Activated CD8-positive, alpha-beta T cell treated with anti-CD3 and anti-CD28 coated beads for 36 hours (primary cell): ENCODE data around the gene SDCCAG8. TPM values are rescaled to one million over a fixed set of nuclear protein-coding genes. Genes with fewer than 3 reads are reported as not detected.

Experiments
- ATAC-seq: fragments of 200-7000 bp; cut with Tn5 transposase; one replicate; pipeline ENCODE4 v1.10.0; 2021; ENCODE audit warnings: mild to moderate bottlenecking, moderate library complexity
- CTCF ChIA-PET: fragments of 350-600 bp; sonication (Branson Sonifier 250); formaldehyde crosslinking; loops from one replicate; lab custom pipeline; 2021; ENCODE audit warnings: antibody characterized with exemption; lab: Charles Lee
- POLR2A ChIA-PET: fragments of 350-600 bp; sonication (Branson Sonifier 250); formaldehyde crosslinking; loops from one replicate; lab custom pipeline; 2021; ENCODE audit warnings: antibody characterized with exemption; lab: Charles Lee
- DNase-seq: peaks from one replicate; pipeline ENCODE4 v3.0.0-alpha.2; 2020
- H3K27ac Mint-ChIP-seq: one replicate; pipeline ENCODE4 v1.8.0; 2021; ENCODE audit warnings: mild to moderate bottlenecking, mixed read lengths
- H3K27me3 Mint-ChIP-seq: one replicate; pipeline ENCODE4 v1.8.0; 2021; ENCODE audit warnings: mixed read lengths
- H3K36me3 Mint-ChIP-seq: one replicate; pipeline ENCODE4 v1.8.0; 2021; ENCODE audit warnings: low read depth, mixed read lengths
- H3K4me1 Mint-ChIP-seq: one replicate; pipeline ENCODE4 v1.8.0; 2021; ENCODE audit warnings: low read depth, mixed read lengths
- H3K4me3 Mint-ChIP-seq: one replicate; pipeline ENCODE4 v1.8.0; 2021; ENCODE audit warnings: mild to moderate bottlenecking, moderate library complexity, mixed read lengths
- H3K9me3 Mint-ChIP-seq: one replicate; pipeline ENCODE4 v1.8.0; 2021; ENCODE audit warnings: mixed read lengths
- CTCF ChIP-seq: fragments of 200-600 bp; IDR thresholded peaks from one replicate; pipeline ENCODE4 v1.8.0; 2022; ENCODE audit warnings: antibody characterized with exemption, mild to moderate bottlenecking
- intact Hi-C: fragments of 100-400 bp; cut with micrococcal nuclease; formaldehyde crosslinking; loops from one replicate; pipeline ENCODE4 v1.10.0; 2022
- total RNA-seq, 2 experiments: library from RNA; stranded (reverse); gene quantifications; one replicate each; pipeline ENCODE4 v1.2.3, GENCODE V29; 2021

Gene SDCCAG8
- total RNA-seq, 2 experiments from 2014 or later = 22.4 to 22.6 TPM

- Mint-ChIP-seq H3K4me1 (no peaks in the 10 kb centered on the region), H3K27me3 (no peaks in the 10 kb centered on the region), H3K36me3 (no peaks in the 10 kb centered on the region), H3K27ac (no peak overlapping the region), H3K4me3 (no peak overlapping the region), H3K9me3 (no peaks in the 10 kb centered on the region)
- no peak for TF ChIP-seq CTCF
- ATAC-seq (no peak), DNase-seq (no peak)
- CTCF ChIA-PET = no interaction called here
- intact Hi-C loops = no loop called here
- POLR2A ChIA-PET = no interaction called here
Observed at GRCh38 chr1:243454328-243454997, 198.6 kb downstream of the SDCCAG8 start.

- Mint-ChIP-seq H3K36me3 (no peaks in the 10 kb centered on the region), H3K27me3 (no peaks in the 10 kb centered on the region), H3K9me3 (no peaks in the 10 kb centered on the region), H3K4me3 (no peak overlapping the region), H3K4me1 (no peaks in the 10 kb centered on the region), H3K27ac (no peak overlapping the region)
- intact Hi-C loops = no loop called here
- CTCF ChIA-PET = no interaction called here
- DNase-seq (no peak), ATAC-seq (no peak)
- POLR2A ChIA-PET = no interaction called here
- TF ChIP-seq CTCF = no peak
Observed at GRCh38 chr1:243455760-243456651, 200.2 kb downstream of the SDCCAG8 start.

- ATAC-seq (no peak), DNase-seq (no peak)
- ChIA-PET CTCF (interaction anchor here (1.3 kb wide), 1 partner anchor 15 kb away, joined by 4 read pairs; no protein-coding TSS in a partner anchor), POLR2A (no interaction called here)
- intact Hi-C loops = no loop called here
- H3K27ac Mint-ChIP-seq = no peak overlapping the region
- H3K27me3 Mint-ChIP-seq = no peaks in the 10 kb centered on the region
- no peak for TF ChIP-seq CTCF
- no peak overlapping the region for H3K4me3 Mint-ChIP-seq
- no peaks in the 10 kb centered on the region for H3K4me1 Mint-ChIP-seq
- H3K9me3 Mint-ChIP-seq = no peaks in the 10 kb centered on the region
- peaks cover 1% of the 10 kb centered on the region for H3K36me3 Mint-ChIP-seq
Observed at GRCh38 chr1:243457363-243457982, 201.6 kb downstream of the SDCCAG8 start.

GRCh38 chr1:243459059-243459458 lies 203.2 kb downstream of the SDCCAG8 start:
- intact Hi-C loops = no loop called here
- POLR2A ChIA-PET = no interaction called here
- DNase-seq = no peak

More at GRCh38 chr1:243459059-243459458, 203.2 kb downstream of the SDCCAG8 start:
- CTCF ChIA-PET = no interaction called here
- Mint-ChIP-seq H3K36me3 (peaks cover 1% of the 10 kb centered on the region), H3K27ac (no peak overlapping the region), H3K4me3 (no peak overlapping the region), H3K4me1 (no peaks in the 10 kb centered on the region), H3K27me3 (no peaks in the 10 kb centered on the region), H3K9me3 (no peaks in the 10 kb centered on the region)
- TF ChIP-seq CTCF = no peak
- no peak for ATAC-seq
